Smooth muscle cell (in vitro differentiated cells): Measurements from ENCODE around the gene ADCY4. TPM values are rescaled to one million over a fixed set of nuclear protein-coding genes. Genes with fewer than 3 reads are reported as not detected.

Experiments used
- DNase-seq: peaks from one replicate; lab custom pipeline; 2025; ENCODE audit not compliant: unreplicated experiment; lab: John Stamatoyannopoulos, UW
- H2AFZ ChIP-seq: fragments of 200-600 bp; sonication (generic); 2 replicates; pipeline ENCODE4 v1.6.0; 2016; ENCODE audit warnings: antibody characterized with exemption, low read depth, mild to moderate bottlenecking
- H3F3A ChIP-seq: fragments of 200-600 bp; sonication (generic); 2 replicates; pipeline ENCODE4 v1.6.0; 2017; ENCODE audit warnings: antibody characterized with exemption, low read depth
- H3K27ac ChIP-seq: fragments of 200-600 bp; sonication (generic); 2 replicates; pipeline ENCODE4 v1.5.1; 2016; ENCODE audit warnings: low read depth, mild to moderate bottlenecking
- H3K27me3 ChIP-seq: fragments of 200-600 bp; sonication (generic); 2 replicates; pipeline ENCODE4 v1.6.1; 2016; ENCODE audit warnings: low read depth, mild to moderate bottlenecking
- H3K36me3 ChIP-seq: fragments of 200-600 bp; sonication (generic); 2 replicates; pipeline ENCODE4 v1.5.1; 2016; ENCODE audit warnings: low read depth
- H3K4me1 ChIP-seq: fragments of 200-600 bp; sonication (generic); 2 replicates; pipeline ENCODE4 v1.5.1; 2016; ENCODE audit warnings: low read depth
- H3K4me2 ChIP-seq: fragments of 200-600 bp; sonication (generic); 2 replicates; pipeline ENCODE4 v1.6.0; 2016; ENCODE audit warnings: mild to moderate bottlenecking
- H3K4me3 ChIP-seq: fragments of 200-600 bp; sonication (generic); 2 replicates; pipeline ENCODE4 v1.5.1; 2016; ENCODE audit warnings: mild to moderate bottlenecking
- H3K79me2 ChIP-seq: fragments of 200-600 bp; sonication (generic); 2 replicates; pipeline ENCODE4 v1.6.0; 2016; ENCODE audit warnings: low read depth, mild to moderate bottlenecking
- H3K9ac ChIP-seq: fragments of 200-600 bp; sonication (generic); 2 replicates; pipeline ENCODE4 v1.6.0; 2016; ENCODE audit warnings: low read depth
- H3K9me3 ChIP-seq: fragments of 200-600 bp; sonication (generic); replicated peaks from 2 replicates; pipeline ENCODE4 v1.5.1; 2016; ENCODE audit warnings: low read depth
- H4K20me1 ChIP-seq: fragments of 200-600 bp; sonication (generic); 2 replicates; pipeline ENCODE4 v1.6.0; 2016; ENCODE audit warnings: low read depth
- WGBS: methylation state at CpG from one replicate; pipeline ENCODE4 v1.1.7; 2016; ENCODE audit warnings: low lambda C conversion rate; 5-methylcytosine and 5-hydroxymethylcytosine counted together
- polyA plus RNA-seq: library from polyadenylated mRNA; unstranded; fragments of >200 nt; fragmentation: Nextera tagmentation; extraction: Ambion mirVana; gene quantifications from 2 replicates; pipeline ENCODE4 v1.2.1, GENCODE V29; 2016
- small RNA-seq: library from RNA; depleted of rRNA; stranded (forward); fragments of <200 nt; gene quantifications from one replicate; pipeline ENCODE3, GENCODE V24; 2014
- total RNA-seq: library from RNA; depleted of rRNA; stranded (reverse); fragments of >200 nt; gene quantifications from 2 replicates; pipeline ENCODE4 v1.2.3, GENCODE V29; 2014
- TF ChIP-seq, protein P1 (sequence below): fragments of 200-600 bp; sonication (generic); IDR thresholded peaks from 2 replicates; pipeline ENCODE4 v1.5.1; 2017; ENCODE audit warnings: borderline replicate concordance, mild to moderate bottlenecking, antibody characterized with exemption; ENCODE audit not compliant: insufficient read depth, poor library complexity, severe bottlenecking

The ADCY4 gene
- total and polyA plus RNA-seq, 2 experiments from 2014 or later: 0.13 TPM; not detected in 1

DNA sequence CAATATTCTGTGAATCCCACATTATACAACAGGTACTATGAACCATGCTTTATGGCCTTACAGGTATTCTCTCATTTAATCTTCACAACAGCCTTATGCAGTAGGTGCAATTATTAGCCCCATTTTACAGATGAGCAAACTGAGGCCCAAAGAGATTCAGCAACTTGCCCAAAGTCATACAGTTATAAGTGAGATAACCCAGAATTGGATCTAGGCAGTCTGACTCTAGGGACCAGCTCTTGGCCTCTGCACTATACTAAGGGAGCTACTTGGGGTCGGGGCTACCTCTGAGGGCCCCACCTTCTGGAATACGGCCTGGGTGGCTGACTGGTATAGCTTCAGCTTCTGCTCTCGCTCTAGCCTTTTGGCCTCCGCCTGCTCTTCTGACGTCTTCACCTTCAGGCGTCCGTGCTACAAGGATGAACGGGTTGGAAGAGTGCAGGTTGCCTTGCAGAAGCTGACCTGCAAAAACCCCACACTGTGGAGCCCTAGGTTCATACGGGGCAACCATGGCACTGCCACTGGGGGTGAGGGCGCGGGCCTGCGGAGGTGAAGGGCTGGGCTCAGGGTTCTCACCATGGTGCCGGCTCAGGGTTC is 64.2 kb downstream of the ADCY4 start:
- peak overlapping the region; percentile 94 for H2AFZ ChIP-seq
- no peaks in the 10 kb centered on the region for H4K20me1 ChIP-seq
- H3K9me3 ChIP-seq: no peaks in the 10 kb centered on the region
- peak overlapping the region; percentile 90 for H3K27ac ChIP-seq
- H3K4me2 ChIP-seq: peak overlapping the region; percentile 97
- H3K4me1 ChIP-seq: no peaks in the 10 kb centered on the region
- peak overlapping the region; percentile 95 for H3K4me3 ChIP-seq
- WGBS: 29% methylated on average over 13 of the region's 13 CpGs
- peak overlapping the region; percentile 98 for H3K9ac ChIP-seq
- H3K36me3 ChIP-seq: no peaks in the 10 kb centered on the region
- no peak for DNase-seq
- no peaks in the 10 kb centered on the region for H3K79me2 ChIP-seq
- H3F3A ChIP-seq: no peaks in the 10 kb centered on the region
- H3K27me3 ChIP-seq: no peaks in the 10 kb centered on the region
- TF ChIP-seq, protein P1, sequence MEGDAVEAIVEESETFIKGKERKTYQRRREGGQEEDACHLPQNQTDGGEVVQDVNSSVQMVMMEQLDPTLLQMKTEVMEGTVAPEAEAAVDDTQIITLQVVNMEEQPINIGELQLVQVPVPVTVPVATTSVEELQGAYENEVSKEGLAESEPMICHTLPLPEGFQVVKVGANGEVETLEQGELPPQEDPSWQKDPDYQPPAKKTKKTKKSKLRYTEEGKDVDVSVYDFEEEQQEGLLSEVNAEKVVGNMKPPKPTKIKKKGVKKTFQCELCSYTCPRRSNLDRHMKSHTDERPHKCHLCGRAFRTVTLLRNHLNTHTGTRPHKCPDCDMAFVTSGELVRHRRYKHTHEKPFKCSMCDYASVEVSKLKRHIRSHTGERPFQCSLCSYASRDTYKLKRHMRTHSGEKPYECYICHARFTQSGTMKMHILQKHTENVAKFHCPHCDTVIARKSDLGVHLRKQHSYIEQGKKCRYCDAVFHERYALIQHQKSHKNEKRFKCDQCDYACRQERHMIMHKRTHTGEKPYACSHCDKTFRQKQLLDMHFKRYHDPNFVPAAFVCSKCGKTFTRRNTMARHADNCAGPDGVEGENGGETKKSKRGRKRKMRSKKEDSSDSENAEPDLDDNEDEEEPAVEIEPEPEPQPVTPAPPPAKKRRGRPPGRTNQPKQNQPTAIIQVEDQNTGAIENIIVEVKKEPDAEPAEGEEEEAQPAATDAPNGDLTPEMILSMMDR: no peak

DNA sequence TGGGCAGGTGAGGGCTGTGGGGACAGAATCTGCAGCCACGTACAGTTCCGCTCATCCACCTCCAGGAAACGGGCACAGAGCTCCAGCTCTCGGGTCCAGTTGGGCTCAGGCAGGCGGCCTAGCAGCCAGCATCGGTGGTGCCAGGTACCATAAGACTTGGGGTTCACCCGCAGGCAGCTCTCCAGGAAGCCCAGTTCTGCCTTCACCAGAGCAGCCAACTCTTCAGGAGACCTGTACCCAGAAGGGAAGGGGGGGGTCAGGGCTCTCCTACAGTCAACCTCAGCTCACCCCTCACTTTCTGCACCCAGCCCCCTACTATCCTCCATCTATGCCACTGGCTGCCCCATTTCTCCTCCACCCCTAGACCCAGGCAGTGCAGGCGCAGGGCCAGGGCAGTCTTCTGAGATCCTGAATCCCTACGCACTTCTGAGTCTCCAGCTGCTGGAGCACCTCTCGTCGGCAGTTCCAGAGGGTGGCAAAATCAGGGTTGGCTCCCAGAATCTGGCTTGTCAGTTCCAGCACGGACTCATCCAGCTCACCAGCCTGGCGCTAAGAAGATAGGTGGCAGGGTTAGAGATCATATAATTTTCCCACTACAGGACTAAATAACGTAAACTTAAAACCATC is 64.8 kb downstream of the ADCY4 start:
- TF ChIP-seq, protein P1: no peak
- no peaks in the 10 kb centered on the region for H3K79me2 ChIP-seq
- no peaks in the 10 kb centered on the region for H4K20me1 ChIP-seq
- WGBS: 95% methylated on average over 14 of the region's 14 CpGs
- H3K27me3 ChIP-seq: no peaks in the 10 kb centered on the region
- H3K9ac ChIP-seq: no peak overlapping the region
- DNase-seq: no peak
- no peak overlapping the region for H3K27ac ChIP-seq
- H3F3A ChIP-seq: no peaks in the 10 kb centered on the region
- no peak overlapping the region for H3K4me3 ChIP-seq
- H3K36me3 ChIP-seq: no peaks in the 10 kb centered on the region
- no peak overlapping the region for H2AFZ ChIP-seq
- no peak overlapping the region for H3K4me2 ChIP-seq
- no peaks in the 10 kb centered on the region for H3K9me3 ChIP-seq
- H3K4me1 ChIP-seq: no peaks in the 10 kb centered on the region

DNA sequence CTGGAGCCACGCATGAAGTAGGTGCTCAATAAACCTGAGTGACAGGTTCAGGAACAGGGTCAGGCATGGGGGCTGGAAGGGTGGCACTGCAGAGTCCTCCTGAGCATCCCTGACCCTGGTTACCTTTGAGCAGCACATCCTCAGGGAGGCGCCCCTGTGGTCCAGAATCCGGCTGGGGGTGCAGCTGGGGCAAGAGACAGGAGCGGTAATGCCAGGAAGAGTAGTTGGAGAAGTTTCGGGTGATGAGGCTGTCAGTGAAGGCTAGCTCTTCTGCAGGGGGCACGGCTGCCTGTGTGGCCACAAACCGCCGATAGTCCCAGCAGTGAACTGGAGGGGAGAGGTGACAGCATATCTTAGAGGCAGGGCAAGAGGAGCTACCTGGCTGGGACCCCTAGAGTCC is 65.5 kb downstream of the ADCY4 start:
- Histone ChIP-seq H3F3A (no peaks in the 10 kb centered on the region), H4K20me1 (no peaks in the 10 kb centered on the region), H3K36me3 (no peaks in the 10 kb centered on the region), H3K4me1 (no peaks in the 10 kb centered on the region), H3K79me2 (no peaks in the 10 kb centered on the region), H3K4me3 (no peak overlapping the region), H3K27ac (no peak overlapping the region), H3K27me3 (no peaks in the 10 kb centered on the region), H3K4me2 (no peak overlapping the region), H3K9ac (no peak overlapping the region), H3K9me3 (no peaks in the 10 kb centered on the region), H2AFZ (no peak overlapping the region)
- TF ChIP-seq, protein P1: no peak
- WGBS: 96% methylated on average over 8 of the region's 8 CpGs
- DNase-seq: no peak

Small RNA genes within 50 kb of the gene (small RNA-seq; reads per million reads assigned to genes)
- not detected for gene RF00026

Other genes with a start within 250 kb of the ADCY4 start
Only the 30 nearest of the 33 such genes appear.
- gene NRL, start 220.1 kb downstream of the ADCY4 start, total RNA-seq: 0.18 and 1.9 TPM in 2 replicates
- 1.3 and 2.6 TPM in 2 replicates for gene NRL, start 220.1 kb downstream of the ADCY4 start, polyA plus RNA-seq
- gene FITM1, start 204.4 kb downstream of the ADCY4 start, total RNA-seq: 2.7 TPM in 1 of 2 replicates, not detected in the other
- gene FITM1, start 204.4 kb downstream of the ADCY4 start, polyA plus RNA-seq: 0.31 and 1.1 TPM in 2 replicates
- gene PSME1, start 198.9 kb downstream of the ADCY4 start, total RNA-seq: 41.4 and 49.4 TPM in 2 replicates
- 94.1 and 114 TPM in 2 replicates for gene PSME1, start 198.9 kb downstream of the ADCY4 start, polyA plus RNA-seq
- 6.3 and 13.0 TPM in 2 replicates for gene EMC9, start 193.5 kb downstream of the ADCY4 start, total RNA-seq
- 11.9 and 16.9 TPM in 2 replicates for gene EMC9, start 193.5 kb downstream of the ADCY4 start, polyA plus RNA-seq
- gene PSME2, start 188.5 kb downstream of the ADCY4 start, total RNA-seq: 40.7 and 53.2 TPM in 2 replicates
- gene PSME2, start 188.5 kb downstream of the ADCY4 start, polyA plus RNA-seq: 164 and 166 TPM in 2 replicates
- gene RNF31, start 187.6 kb downstream of the ADCY4 start, total RNA-seq: 39.3 and 74.8 TPM in 2 replicates
- 23.3 and 25.4 TPM in 2 replicates for gene RNF31, start 187.6 kb downstream of the ADCY4 start, polyA plus RNA-seq
- 38.2 and 42.7 TPM in 2 replicates for gene IRF9, start 173.8 kb downstream of the ADCY4 start, total RNA-seq
- 42.0 and 58.3 TPM in 2 replicates for gene IRF9, start 173.8 kb downstream of the ADCY4 start, polyA plus RNA-seq
- 5.7 and 9.3 TPM in 2 replicates for gene REC8, start 163.0 kb downstream of the ADCY4 start, total RNA-seq
- gene REC8, start 163.0 kb downstream of the ADCY4 start, polyA plus RNA-seq: 16.8 and 26.7 TPM in 2 replicates
- gene IPO4, start 146.3 kb downstream of the ADCY4 start, total RNA-seq: 14.7 and 82.6 TPM in 2 replicates
- 20.5 and 26.6 TPM in 2 replicates for gene IPO4, start 146.3 kb downstream of the ADCY4 start, polyA plus RNA-seq
- 66.6 and 72.1 TPM in 2 replicates for gene TM9SF1, start 139.6 kb downstream of the ADCY4 start, total RNA-seq
- 86.5 and 95.8 TPM in 2 replicates for gene TM9SF1, start 139.6 kb downstream of the ADCY4 start, polyA plus RNA-seq
- 0.85 TPM in 1 of 2 replicates, not detected in the other for gene TSSK4, start 129.4 kb downstream of the ADCY4 start, total RNA-seq
- 0.89 and 1.3 TPM in 2 replicates for gene TSSK4, start 129.4 kb downstream of the ADCY4 start, polyA plus RNA-seq
- gene CHMP4A, start 121.6 kb downstream of the ADCY4 start, total RNA-seq: 29.7 and 32.5 TPM in 2 replicates
- gene CHMP4A, start 121.6 kb downstream of the ADCY4 start, polyA plus RNA-seq: 46.8 and 63.9 TPM in 2 replicates
- 31.0 and 33.0 TPM in 2 replicates for gene MDP1, start 119.0 kb downstream of the ADCY4 start, total RNA-seq
- gene MDP1, start 119.0 kb downstream of the ADCY4 start, polyA plus RNA-seq: 36.8 and 42.3 TPM in 2 replicates
- gene NEDD8, start 102.7 kb downstream of the ADCY4 start, total RNA-seq: 209 and 211 TPM in 2 replicates
- gene NEDD8, start 102.7 kb downstream of the ADCY4 start, polyA plus RNA-seq: 375 and 432 TPM in 2 replicates
- 38.8 and 65.0 TPM in 2 replicates for gene GMPR2, start 102.1 kb downstream of the ADCY4 start, total RNA-seq
- gene GMPR2, start 102.1 kb downstream of the ADCY4 start, polyA plus RNA-seq: 43.4 and 55.9 TPM in 2 replicates
- gene TINF2, start 92.4 kb downstream of the ADCY4 start, total RNA-seq: 27.9 and 38.8 TPM in 2 replicates
- 43.6 and 52.5 TPM in 2 replicates for gene TINF2, start 92.4 kb downstream of the ADCY4 start, polyA plus RNA-seq
- gene TGM1, start 71.9 kb downstream of the ADCY4 start, total RNA-seq: 4.1 and 13.6 TPM in 2 replicates
- gene TGM1, start 71.9 kb downstream of the ADCY4 start, polyA plus RNA-seq: 1.6 and 7.7 TPM in 2 replicates
- 15.4 and 18.5 TPM in 2 replicates for gene RABGGTA, start 63.5 kb downstream of the ADCY4 start, total RNA-seq
- gene RABGGTA, start 63.5 kb downstream of the ADCY4 start, polyA plus RNA-seq: 33.4 and 38.2 TPM in 2 replicates
- 22.5 and 23.3 TPM in 2 replicates for gene DHRS1, start 35.3 kb downstream of the ADCY4 start, total RNA-seq
- 25.2 and 27.4 TPM in 2 replicates for gene DHRS1, start 35.3 kb downstream of the ADCY4 start, polyA plus RNA-seq
- 9.3 and 11.2 TPM in 2 replicates for gene NOP9, start 35.2 kb downstream of the ADCY4 start, total RNA-seq
- gene NOP9, start 35.2 kb downstream of the ADCY4 start, polyA plus RNA-seq: 2.7 and 3.3 TPM in 2 replicates
- gene CIDEB, start 27.1 kb downstream of the ADCY4 start, total RNA-seq: not detected in 2 replicates
- 0.58 TPM in 1 of 2 replicates, not detected in the other for gene CIDEB, start 27.1 kb downstream of the ADCY4 start, polyA plus RNA-seq
- 2.8 and 6.9 TPM in 2 replicates for gene LTB4R2, start 24.9 kb downstream of the ADCY4 start, total RNA-seq
- 0.70 and 2.4 TPM in 2 replicates for gene LTB4R2, start 24.9 kb downstream of the ADCY4 start, polyA plus RNA-seq
- gene LTB4R, start 23.6 kb downstream of the ADCY4 start, total RNA-seq: 2.7 and 2.8 TPM in 2 replicates
- gene LTB4R, start 23.6 kb downstream of the ADCY4 start, polyA plus RNA-seq: 1.6 and 3.2 TPM in 2 replicates
- 1.3 and 1.6 TPM in 2 replicates for gene RIPK3, start 4.9 kb upstream of the ADCY4 start, total RNA-seq
- gene RIPK3, start 4.9 kb upstream of the ADCY4 start, polyA plus RNA-seq: 1.2 TPM in 1 of 2 replicates, not detected in the other
- 40.1 and 44.6 TPM in 2 replicates for gene NFATC4, start 33.1 kb upstream of the ADCY4 start, total RNA-seq
- gene NFATC4, start 33.1 kb upstream of the ADCY4 start, polyA plus RNA-seq: 84.7 and 93.3 TPM in 2 replicates
- 38.0 and 41.1 TPM in 2 replicates for gene NYNRIN, start 63.9 kb upstream of the ADCY4 start, total RNA-seq
- 29.5 and 30.3 TPM in 2 replicates for gene NYNRIN, start 63.9 kb upstream of the ADCY4 start, polyA plus RNA-seq
- 1.1 and 3.0 TPM in 2 replicates for gene CBLN3, start 94.6 kb upstream of the ADCY4 start, total RNA-seq
- 1.6 and 2.5 TPM in 2 replicates for gene CBLN3, start 94.6 kb upstream of the ADCY4 start, polyA plus RNA-seq
- 43.1 and 55.7 TPM in 2 replicates for gene KHNYN, start 94.9 kb upstream of the ADCY4 start, total RNA-seq
- gene KHNYN, start 94.9 kb upstream of the ADCY4 start, polyA plus RNA-seq: 28.2 and 34.8 TPM in 2 replicates
- gene SDR39U1, start 107.7 kb upstream of the ADCY4 start, total RNA-seq: 20.9 and 21.6 TPM in 2 replicates
- gene SDR39U1, start 107.7 kb upstream of the ADCY4 start, polyA plus RNA-seq: 62.6 and 78.8 TPM in 2 replicates
- not detected in 2 replicates for gene CMA1, start 173.2 kb upstream of the ADCY4 start, total RNA-seq
- gene CMA1, start 173.2 kb upstream of the ADCY4 start, polyA plus RNA-seq: not detected in 2 replicates